GM10266 (cell line): ENCODE results near the gene RAB19.
"Not testable (repeated sequence)": the region's sequence is repeated elsewhere in the genome, so short reads cannot be mapped to it uniquely, and the experiment has no call there.

Experiments
- DNase-seq: peaks from one replicate; pipeline ENCODE4 v3.0.0; 2012; ENCODE audit errors: extremely low spot score
- TF ChIP-seq, protein P1 (sequence below): IDR thresholded peaks from 2 replicates; pipeline ENCODE4 v1.5.1; 2012; ENCODE audit warnings: mild to moderate bottlenecking, low read depth; ENCODE audit not compliant: control insufficient read depth, insufficient read depth; ENCODE audit errors: missing control alignments

The RAB19 gene

DNA sequence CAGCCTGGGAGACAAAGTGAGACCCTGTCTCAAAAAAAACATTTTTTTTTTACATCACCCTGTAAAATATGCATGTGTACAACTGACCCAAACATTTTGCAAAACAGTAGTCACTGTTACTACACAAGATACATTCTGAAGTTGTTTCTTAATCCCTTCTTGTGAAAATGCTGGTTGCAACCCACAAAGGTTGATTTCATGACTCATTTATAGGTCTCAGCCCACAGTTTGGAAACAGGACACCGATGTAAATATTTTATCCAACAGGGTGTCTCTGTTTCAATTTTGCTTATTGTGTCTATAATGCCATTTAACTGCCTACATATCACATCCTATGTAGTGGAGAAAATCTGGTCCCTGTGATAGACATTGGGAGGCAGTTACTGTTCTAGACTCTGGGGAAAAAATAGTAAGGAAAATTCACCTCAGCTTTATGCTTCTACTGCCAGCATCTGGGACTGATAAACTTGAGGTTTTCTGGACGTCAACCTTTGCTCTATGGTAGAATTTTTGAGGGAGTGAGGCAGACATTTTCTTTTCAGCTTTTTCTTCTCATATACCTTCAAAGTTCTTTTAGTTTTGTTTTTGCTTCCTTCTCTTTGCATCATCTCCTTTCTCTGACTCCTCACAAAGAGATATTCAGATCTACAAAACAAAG, 1.6 kb upstream of the RAB19 start:
- DNase-seq: no peak
- TF ChIP-seq, protein P1, sequence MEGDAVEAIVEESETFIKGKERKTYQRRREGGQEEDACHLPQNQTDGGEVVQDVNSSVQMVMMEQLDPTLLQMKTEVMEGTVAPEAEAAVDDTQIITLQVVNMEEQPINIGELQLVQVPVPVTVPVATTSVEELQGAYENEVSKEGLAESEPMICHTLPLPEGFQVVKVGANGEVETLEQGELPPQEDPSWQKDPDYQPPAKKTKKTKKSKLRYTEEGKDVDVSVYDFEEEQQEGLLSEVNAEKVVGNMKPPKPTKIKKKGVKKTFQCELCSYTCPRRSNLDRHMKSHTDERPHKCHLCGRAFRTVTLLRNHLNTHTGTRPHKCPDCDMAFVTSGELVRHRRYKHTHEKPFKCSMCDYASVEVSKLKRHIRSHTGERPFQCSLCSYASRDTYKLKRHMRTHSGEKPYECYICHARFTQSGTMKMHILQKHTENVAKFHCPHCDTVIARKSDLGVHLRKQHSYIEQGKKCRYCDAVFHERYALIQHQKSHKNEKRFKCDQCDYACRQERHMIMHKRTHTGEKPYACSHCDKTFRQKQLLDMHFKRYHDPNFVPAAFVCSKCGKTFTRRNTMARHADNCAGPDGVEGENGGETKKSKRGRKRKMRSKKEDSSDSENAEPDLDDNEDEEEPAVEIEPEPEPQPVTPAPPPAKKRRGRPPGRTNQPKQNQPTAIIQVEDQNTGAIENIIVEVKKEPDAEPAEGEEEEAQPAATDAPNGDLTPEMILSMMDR: no peak

DNA sequence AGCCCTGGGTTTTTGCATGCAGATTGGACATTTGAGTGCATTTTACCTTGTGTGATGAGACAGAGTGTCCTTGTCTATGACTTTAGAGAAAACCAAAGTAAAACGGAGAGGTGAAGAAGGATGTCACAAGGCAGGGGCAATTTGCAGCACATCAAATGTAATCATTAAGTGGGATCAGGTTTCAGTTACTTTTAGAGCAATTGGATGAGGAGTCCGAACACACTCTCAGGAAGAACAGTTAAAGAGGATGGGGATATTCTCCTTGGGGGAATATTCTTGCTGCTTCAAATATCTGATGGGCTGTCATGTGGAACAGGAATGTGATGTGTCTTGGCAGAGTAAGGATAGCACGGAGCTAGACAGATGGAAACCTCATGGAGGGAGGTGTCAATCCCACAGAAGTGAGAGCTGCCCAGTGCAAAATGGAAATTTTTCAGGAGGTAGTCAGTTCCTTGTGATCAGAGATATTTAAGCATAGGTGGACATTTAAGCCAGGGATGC, 757 bp downstream of the RAB19 start:
- TF ChIP-seq, protein P1: no peak
- no peak for DNase-seq

DNA sequence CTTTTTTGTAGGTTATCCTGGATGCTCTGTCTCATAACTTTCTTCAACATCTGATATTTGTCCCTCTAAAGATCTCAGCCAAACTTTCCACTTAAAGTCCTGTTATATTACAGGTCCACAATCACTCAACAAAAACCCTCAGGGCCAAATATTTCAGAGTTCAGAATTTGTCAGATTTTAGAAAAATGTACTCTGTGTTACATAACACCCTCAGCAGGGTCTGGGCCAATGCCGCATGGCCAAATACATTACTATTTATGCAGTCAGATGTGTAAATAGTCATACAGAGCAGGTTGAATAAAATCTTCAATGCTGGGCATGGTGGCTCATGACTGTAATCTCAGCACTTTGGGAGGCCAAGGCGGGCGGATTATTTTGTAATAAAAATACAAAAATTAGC, 11.5 kb downstream of the RAB19 start:
- TF ChIP-seq, protein P1: no peak
- no peak for DNase-seq

DNA sequence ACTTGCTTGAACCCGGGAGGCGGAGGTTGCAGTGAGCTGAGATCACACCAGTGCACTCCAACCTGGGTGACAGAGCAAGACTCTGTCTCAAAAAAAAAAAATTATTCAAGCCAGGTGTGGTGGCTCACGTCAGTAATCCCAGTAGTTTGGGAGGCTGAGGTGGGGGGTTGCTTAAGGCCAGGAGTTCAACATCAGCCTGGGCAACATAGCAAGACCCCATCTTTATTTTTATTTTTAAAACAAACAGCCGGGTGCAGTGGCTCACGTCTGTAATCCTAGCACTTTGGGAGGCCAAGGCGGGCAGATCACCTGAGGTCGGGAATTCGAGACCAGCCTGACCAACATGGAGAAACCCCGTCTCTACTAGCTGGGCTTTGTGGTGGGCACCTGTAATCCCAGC, 12.0 kb downstream of the RAB19 start:
- not testable (repeated sequence) for DNase-seq

DNA sequence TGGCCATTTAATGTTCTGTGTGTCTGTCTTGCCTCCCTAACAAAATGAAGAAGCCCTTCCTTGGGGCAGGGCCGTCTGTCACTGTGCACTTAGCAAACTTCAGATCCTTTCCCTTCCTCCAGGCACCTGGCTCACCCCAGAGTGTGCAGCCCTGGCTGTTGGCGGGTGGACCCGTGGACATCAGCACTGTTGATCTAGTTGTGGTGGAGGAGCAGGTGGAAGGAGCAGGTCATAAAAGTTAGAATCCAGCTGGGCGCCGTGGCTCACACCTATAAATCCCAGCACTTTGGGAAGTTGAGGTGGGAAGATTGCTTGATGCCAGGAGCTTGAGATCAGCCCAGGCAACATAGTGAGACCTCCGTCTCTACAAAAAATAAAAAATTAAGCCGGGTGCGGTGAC, 12.7 kb downstream of the RAB19 start:
- DNase-seq: no peak
- TF ChIP-seq, protein P1: no peak

DNA sequence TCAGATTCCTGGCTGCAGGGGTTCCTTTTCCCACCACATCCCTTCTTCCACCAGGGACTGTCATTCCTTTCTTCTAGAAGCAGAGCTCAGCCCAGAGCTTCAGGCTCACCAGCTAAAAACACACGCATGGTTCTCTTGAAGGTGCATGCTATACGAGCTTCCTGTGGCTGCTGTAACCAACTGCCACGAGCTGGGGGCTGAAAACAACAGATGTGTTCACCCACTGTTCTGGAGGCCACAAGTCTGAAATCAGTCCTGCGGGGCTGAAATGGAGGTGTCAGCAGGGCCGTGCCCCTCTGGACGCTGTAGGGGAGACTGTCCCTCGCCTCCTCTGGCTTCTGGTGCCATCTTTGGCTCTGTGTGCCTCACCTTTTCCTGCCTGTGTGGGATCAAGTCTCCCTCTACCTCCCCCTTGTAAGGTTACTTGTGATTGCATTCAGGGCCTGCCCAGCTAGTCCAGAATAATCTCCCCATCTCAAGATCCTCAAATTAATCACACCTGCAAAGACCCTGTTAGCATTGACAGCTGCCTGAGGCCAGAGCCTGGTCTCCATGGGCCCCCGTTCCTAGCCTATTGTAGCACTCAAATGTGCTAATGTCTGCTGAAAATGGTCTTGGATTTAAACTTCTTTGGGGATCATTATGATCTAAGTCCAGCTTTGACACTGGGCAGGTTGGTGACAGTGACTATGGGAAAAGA, 13.7 kb downstream of the RAB19 start:
- TF ChIP-seq, protein P1: no peak
- no peak for DNase-seq

DNA sequence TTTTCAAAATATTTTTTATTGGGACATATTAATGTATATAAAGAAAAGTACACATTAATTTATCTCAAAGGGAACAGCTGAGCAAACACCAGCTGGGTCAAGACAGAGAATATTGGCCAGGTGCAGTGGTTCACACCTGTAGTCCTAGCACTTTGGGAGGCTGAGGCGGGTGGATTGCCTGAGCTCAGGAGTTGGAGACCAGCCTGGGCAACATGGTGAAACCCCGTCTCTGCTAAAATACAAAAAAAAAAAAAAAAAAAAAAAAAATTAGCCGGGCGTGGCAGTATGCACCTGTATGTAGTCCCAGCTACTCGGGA, 14.3 kb downstream of the RAB19 start:
- not testable (repeated sequence) for DNase-seq

DNA sequence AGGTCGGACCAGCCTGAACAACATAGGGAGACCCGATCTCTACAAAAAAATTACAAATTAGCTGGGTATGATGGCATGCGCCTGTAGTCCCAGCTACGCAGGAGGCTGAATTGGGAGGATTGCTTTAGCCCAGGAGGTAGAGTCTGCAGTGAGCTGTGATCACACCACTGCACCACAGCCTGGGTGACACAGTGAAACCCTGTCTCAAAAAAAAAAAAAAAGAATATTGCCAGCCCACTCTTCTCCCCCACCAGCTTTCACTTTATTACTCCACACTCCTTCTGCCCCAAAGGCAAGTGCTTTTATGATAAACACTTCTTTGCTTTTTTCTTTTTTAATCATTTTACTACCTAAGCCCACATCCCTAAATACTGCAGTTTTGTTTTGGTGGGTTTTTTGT, 14.8 kb downstream of the RAB19 start:
- DNase-seq: no peak
- TF ChIP-seq, protein P1: no peak
